Central memory CD4-positive, alpha-beta T cell (primary cell): Measurements from ENCODE around the gene MGMT.

Experiments
- DNase-seq: peaks from one replicate; pipeline ENCODE4 v3.0.0; 2022

Gene MGMT

GRCh38 chr10:129744134-129745111 lies 277.4 kb downstream of the MGMT start:
- DNase-seq: no peak

- DNase-seq: no peak
Measured at GRCh38 chr10:129745186-129745750, 278.2 kb downstream of the MGMT start.

GRCh38 chr10:129754211-129755050 lies 287.4 kb downstream of the MGMT start:
- no peak for DNase-seq

GRCh38 chr10:129755158-129755591 lies 288.1 kb downstream of the MGMT start:
- no peak for DNase-seq

- DNase-seq: no peak
Measured at GRCh38 chr10:129755621-129756020, 288.6 kb downstream of the MGMT start.

GRCh38 chr10:129756912-129757901 lies 290.2 kb downstream of the MGMT start:
- no peak for DNase-seq

GRCh38 chr10:129758207-129759021 lies 291.4 kb downstream of the MGMT start:
- no peak for DNase-seq

- DNase-seq: no peak
Measured at GRCh38 chr10:129759214-129760002, 292.4 kb downstream of the MGMT start.

- no peak for DNase-seq
Measured at GRCh38 chr10:129760003-129760315, 292.9 kb downstream of the MGMT start.

GRCh38 chr10:129760416-129760815 lies 293.4 kb downstream of the MGMT start:
- no peak for DNase-seq

- DNase-seq: no peak
Measured at GRCh38 chr10:129761197-129761972, 294.3 kb downstream of the MGMT start.

- no peak for DNase-seq
Measured at GRCh38 chr10:129761981-129762956, 295.2 kb downstream of the MGMT start.

GRCh38 chr10:129764011-129764900 lies 297.2 kb downstream of the MGMT start:
- DNase-seq: no peak

- no peak for DNase-seq
Measured at GRCh38 chr10:129764901-129765663, 298.0 kb downstream of the MGMT start.

- DNase-seq: no peak
Measured at GRCh38 chr10:129765664-129766550, 298.9 kb downstream of the MGMT start.
